Muscle layer of colon (tissue), 2 donors: ENCODE results near the gene TRIM65.
"Not testable (repeated sequence)": the region's sequence is repeated elsewhere in the genome, so short reads cannot be mapped to it uniquely, and the experiment has no call there.

Source experiments
- H3K27ac ChIP-seq: one replicate; pipeline ENCODE4 v1.7.0; 2013; ENCODE audit warnings: low read depth, mild to moderate bottlenecking, low read length, moderate library complexity
- H3K27me3 ChIP-seq, 2 donors: one replicate each; pipeline ENCODE4 v1.7.0; 2013; ENCODE audit warnings: low read length in 2 of 2, mild to moderate bottlenecking in 2 of 2; ENCODE audit not compliant: insufficient read depth in 2 of 2, control insufficient read depth in 1 of 2
- H3K36me3 ChIP-seq: one replicate; pipeline ENCODE4 v1.7.0; 2013; ENCODE audit warnings: mild to moderate bottlenecking, low read length; ENCODE audit not compliant: insufficient read depth
- H3K4me1 ChIP-seq: one replicate; pipeline ENCODE4 v1.7.0; 2013; ENCODE audit warnings: mild to moderate bottlenecking, low read length; ENCODE audit not compliant: insufficient read depth
- H3K4me3 ChIP-seq, 2 donors: one replicate each; pipeline ENCODE4 v1.7.0; 2013; ENCODE audit warnings: low read length in 2 of 2, low read depth in 1 of 2, mild to moderate bottlenecking in 1 of 2, moderate library complexity in 1 of 2
- H3K9ac ChIP-seq: one replicate; pipeline ENCODE4 v1.7.0; 2013; ENCODE audit warnings: low read length
- H3K9me3 ChIP-seq: one replicate; pipeline ENCODE4 v1.7.0; 2013; ENCODE audit warnings: mild to moderate bottlenecking, low read length
- donor health status: abdominal sarcoma.
- donor health status: Adenocarcinoma of cecum.

Gene TRIM65

DNA sequence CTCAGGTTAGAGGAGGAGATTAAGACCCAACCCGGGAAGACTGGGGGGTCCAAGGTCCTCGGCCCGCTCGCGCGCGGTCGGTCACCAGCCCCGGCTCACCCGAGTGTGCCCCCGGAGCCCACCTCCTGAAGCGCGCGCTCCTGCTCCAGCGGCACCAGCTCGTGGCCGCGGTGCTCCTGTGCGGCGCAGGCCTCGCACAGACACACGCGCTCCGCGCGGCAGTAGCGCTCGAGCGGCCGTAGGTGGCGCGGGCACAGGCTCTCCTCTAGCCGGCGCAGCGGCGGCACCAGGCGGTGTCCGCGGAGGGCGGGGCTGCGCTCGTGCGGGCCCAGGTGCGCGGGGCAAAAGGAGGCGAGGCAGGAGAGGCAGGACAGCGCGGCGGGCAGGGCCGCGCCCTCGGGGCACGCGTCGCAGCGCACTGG, 19.0 kb downstream of the TRIM65 start:
- peak overlapping the region; percentile 95 for H3K9ac ChIP-seq
- H3K9me3 ChIP-seq = no peaks in the 10 kb centered on the region
- peaks cover 45% of the 10 kb centered on the region for H3K4me1 ChIP-seq
- H3K36me3 ChIP-seq = peaks cover 24% of the 10 kb centered on the region
- no peaks in the 10 kb centered on the region for H3K27me3 ChIP-seq
- peak overlapping the region; percentile 88 for H3K27ac ChIP-seq
- peak overlapping the region; percentile 64 to 91 for H3K4me3 ChIP-seq

DNA sequence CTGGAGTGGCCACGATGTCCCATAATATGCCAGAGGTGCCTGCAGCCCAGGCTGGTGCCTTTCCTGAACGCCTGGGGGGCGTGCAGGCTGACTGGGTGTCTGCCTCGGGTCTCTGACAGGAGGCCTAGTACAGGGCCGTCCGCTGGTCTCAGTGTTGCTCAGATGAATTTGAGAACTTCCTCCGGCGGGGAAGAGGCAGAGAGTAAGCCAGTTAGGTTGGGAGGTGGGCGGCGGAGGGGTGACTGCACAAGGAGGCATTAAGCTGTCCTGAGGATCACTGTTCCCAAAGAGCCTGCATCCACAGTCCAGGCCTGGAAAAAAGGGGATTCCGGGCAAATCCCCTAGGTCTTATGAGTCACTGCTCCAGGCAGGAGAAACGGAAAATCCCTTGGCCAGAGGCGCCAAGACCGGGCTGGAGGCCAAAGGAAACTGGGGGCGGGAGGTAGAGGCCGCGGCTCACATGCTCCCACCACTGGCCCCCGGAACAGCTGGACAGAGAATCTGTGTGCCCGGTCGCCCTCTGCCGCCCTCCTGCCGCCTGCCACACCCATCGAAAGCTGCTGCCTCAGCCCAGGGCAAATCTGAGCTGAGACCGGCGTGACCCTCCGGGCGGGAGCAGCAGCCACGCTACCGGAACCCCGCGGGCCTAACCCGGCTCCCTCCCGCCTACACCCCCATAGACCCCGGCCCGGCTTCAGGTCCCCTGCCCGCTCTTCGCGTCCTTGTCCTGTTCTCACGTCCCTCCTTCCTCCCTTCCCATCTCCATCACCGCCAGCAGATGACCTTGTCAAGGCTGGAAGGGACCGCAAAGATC, 19.6 kb downstream of the TRIM65 start:
- Histone ChIP-seq H3K4me1 (peaks cover 52% of the 10 kb centered on the region), H3K27me3 (no peaks in the 10 kb centered on the region), H3K9me3 (no peaks in the 10 kb centered on the region), H3K36me3 (peaks cover 24% of the 10 kb centered on the region), H3K27ac (peak overlapping the region; percentile 88), H3K9ac (peak overlapping the region; percentile 95), H3K4me3 (peak overlapping the region; percentile 64 to 91)

DNA sequence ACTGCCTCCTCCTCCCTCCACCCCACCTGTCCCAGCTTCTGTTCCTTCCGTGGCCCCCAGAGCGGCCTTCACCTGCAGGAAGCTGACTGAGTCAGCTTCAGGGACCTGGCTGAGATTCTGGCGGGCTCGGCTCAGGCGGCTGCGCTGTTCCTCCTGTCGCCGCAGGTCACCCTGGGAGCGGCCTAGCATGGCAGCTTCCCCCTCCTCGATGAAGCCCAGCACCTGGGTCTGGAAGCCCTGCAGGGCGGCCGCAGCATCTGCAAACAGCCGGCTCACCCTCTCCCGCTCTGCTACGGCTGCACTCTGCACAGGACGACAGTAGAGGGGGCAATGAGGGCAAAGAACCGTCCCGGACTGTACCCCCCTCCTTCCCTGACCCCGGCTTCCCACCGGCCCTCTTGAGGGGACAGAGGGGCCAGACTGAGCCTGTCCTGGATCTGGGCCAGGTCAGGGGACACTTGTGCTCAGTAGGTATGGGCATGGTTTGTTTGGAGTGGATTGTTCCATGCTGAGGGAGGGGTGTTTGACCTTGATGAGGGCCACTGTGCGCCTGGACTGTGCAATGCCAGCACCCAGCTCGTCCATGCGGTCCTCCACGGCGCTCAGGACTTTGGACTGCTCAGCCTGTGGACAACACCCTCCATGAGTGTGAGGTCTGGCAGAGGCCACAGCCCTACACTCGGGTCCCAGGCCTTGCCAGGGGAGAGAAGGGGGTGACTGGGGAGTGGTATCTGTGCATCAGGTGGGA, 20.4 kb downstream of the TRIM65 start:
- Histone ChIP-seq H3K4me1 (peaks cover 52% of the 10 kb centered on the region), H3K4me3 (peak overlapping the region; percentile 64 to 91), H3K36me3 (peaks cover 24% of the 10 kb centered on the region), H3K9me3 (no peaks in the 10 kb centered on the region), H3K9ac (peak overlapping the region; percentile 95), H3K27me3 (no peaks in the 10 kb centered on the region), H3K27ac (peak overlapping the region; percentile 88)

DNA sequence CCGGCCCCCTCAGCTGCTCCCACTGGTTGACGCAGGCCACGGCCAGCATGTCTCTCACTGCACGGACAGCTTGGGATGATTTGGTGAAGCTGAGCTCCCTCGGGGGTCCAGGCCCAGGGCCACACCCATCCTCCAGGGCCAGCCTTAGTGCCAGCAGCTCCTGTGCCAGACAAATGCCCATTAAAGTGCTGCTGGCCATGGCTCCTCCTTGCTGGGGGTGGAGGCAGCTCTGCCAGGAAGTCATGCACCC, 20.9 kb downstream of the TRIM65 start:
- Histone ChIP-seq H3K9me3 (no peaks in the 10 kb centered on the region), H3K36me3 (peaks cover 24% of the 10 kb centered on the region), H3K27ac (peak overlapping the region; percentile 88), H3K27me3 (no peaks in the 10 kb centered on the region), H3K4me1 (peaks cover 53% of the 10 kb centered on the region), H3K4me3 (peak overlapping the region; percentile 21 to 91), H3K9ac (peak overlapping the region; percentile 25)

DNA sequence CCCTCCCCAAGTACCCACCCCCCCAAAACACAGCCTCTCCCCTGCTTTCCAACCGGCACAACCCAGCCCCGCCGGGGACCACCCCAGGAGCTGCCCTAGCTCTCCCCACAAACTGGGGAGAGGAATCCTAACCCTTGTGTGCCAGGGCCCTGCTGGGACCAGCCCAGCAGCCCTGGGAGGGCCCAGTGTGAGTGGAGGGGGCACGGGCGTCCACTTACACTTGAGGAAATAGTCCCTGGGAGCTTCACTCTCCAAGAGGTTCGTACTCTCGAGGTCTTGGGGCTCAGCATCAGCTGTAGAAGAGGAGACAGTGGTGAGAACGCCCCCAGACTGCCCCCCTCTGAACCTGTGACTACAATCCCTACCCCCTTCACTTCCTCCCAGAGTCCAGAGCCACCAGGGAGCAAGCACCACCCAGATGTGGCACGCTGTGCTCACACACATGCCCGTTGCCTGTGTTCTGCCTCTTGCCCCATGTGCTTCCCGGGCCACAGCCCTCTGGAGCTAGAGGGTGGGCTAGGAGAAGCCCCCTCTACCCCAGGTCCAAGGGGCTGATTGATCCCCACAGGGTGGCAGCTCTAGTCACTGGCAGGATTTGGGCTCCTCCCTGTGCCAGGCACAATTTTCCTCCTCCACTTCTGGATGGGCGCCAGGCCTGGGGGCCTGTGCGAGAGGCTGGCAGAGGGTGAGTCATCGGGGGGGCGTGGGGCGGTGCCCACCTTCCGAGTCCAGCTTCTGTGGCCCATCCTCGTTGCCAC, 21.4 kb downstream of the TRIM65 start:
- Histone ChIP-seq H3K27ac (peak overlapping the region; percentile 88), H3K9ac (peak overlapping the region; percentile 25), H3K27me3 (no peaks in the 10 kb centered on the region), H3K9me3 (no peaks in the 10 kb centered on the region), H3K4me3 (peak overlapping the region; percentile 21 to 91), H3K36me3 (peaks cover 24% of the 10 kb centered on the region), H3K4me1 (peaks cover 58% of the 10 kb centered on the region)

DNA sequence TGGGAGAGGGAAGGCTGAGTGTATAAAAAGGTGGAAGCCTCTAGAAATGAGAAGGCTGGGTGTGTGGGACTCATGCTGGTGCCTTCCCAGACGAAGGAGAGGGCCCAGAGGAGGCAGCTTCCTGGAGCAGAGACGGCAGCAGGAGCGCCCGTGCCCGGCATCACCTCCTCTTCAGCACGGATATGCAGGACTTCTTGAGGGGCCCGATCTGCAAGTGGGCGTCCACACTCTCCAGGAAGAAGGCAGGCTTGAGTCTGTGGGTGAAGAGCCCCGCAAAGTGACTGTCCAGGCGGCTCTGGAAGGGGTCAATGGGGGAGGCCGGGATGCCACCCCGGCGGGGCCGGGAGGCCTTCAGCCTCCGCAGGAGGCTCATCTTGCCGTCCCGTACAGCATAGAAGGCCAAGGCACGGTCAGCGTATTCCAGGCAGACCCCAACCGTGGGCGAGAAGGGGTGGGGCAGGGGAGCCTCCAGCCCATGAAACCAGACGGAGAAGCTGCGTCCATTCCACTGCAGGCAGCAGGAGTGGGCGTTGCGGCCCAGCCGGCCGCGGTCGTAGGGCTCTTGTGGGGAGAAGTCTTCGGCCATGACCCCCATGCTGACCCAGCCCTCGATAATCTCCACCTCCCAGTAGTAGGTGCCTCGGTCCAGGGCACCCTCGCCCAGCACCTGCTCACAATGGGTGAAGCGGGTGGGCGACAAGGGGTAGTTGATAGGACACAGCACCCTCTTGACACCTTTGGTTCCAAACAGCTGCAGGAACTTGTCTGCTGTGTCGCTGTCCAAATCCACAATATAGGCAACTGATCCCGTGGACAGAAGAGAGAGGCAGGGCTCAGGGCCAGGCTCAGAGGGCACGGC, 22.2 kb downstream of the TRIM65 start:
- Histone ChIP-seq H3K27ac (peak overlapping the region; percentile 88), H3K4me1 (peaks cover 66% of the 10 kb centered on the region), H3K27me3 (no peaks in the 10 kb centered on the region), H3K36me3 (peaks cover 24% of the 10 kb centered on the region), H3K9ac (peak overlapping the region; percentile 45), H3K4me3 (peak overlapping the region in 1 of 2 donors; percentile 91), H3K9me3 (no peaks in the 10 kb centered on the region)

DNA sequence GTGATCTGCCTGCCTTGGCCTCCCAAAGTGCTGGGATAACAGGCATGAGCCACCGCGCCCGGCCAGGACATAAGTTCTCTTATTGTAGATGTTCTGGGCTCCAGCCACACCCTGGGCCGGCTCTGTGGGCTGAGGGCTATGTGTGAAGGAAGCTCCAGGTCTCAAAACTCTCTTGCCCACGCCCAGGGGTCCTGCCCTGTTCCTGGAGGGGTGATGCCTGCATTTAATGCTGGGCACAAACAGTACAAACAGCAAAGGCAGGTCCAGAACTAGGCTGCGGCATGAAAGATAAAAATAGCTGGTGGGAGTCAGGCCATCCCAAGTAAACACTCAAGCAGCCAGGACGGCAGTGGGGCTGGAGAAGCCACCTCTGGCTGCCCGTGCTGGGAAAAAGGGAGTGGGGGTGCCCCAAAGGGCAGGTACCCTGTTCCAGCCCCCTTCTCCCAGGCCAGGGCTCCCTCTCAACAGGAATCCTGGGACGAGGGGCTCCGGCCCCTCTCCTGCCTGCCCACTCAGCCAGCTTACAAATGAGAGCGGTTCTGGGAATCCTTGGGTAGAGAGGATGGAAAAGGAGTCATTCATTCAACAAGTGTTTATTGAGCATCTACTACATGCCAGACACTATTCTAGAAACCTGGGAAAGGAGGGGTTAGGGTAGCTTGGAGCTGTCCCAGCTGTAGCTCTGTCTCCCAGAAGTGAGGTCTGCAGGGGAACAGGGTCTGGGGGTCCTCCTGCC, 23.0 kb downstream of the TRIM65 start:
- Histone ChIP-seq H3K4me3 (no peak overlapping the region), H3K27ac (peak overlapping the region; percentile 88), H3K9ac (peak overlapping the region; percentile 45), H3K36me3 (peaks cover 24% of the 10 kb centered on the region), H3K9me3 (no peaks in the 10 kb centered on the region), H3K27me3 (no peaks in the 10 kb centered on the region), H3K4me1 (peaks cover 71% of the 10 kb centered on the region)

DNA sequence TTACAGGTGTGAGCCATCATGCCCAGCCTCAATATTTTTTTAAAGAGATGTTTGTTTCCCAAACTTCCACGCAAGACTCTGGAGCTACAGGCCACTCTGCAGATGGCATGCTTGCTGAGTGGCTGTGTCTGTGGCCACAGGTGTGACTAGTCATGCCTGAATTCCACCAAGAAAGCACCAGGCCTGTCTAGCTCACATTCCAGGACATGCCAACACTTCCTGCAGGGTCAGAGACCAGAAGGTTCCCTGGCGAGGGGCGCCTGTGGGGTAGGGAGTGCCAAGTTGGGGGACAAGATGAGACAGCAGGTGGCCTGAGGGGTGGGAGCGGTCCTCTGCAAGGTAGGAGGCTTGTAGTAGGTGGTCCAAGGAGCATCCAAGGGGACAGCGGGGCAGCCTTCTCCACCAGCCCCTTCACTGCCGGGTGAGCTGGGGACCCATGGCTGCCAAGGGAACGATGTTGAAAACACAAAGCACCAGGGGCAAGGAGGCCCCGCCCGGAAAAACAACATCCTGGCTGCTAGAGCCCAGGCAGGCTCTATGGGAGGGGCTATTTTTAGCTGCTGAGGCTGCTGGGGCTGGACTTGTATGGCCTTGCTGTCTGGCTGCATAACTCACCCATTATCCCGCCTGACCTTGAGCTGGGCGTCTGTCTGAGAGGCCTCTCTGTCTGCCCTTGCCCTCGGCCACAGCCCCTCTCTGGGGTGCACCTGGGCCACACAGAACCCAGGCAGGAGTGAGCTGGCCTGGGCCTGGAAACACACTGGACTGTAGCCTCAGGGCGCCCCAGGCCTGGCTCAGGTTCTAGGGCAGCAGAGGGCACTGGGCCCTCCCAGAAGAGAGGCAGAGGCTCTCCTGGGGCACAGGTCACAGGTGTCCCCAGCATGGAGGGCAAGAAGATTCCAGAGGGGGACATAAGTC, 24.1 kb downstream of the TRIM65 start:
- Histone ChIP-seq H3K9ac (peak overlapping the region; percentile 45), H3K27ac (peak overlapping the region; percentile 88), H3K27me3 (no peaks in the 10 kb centered on the region), H3K9me3 (no peaks in the 10 kb centered on the region), H3K4me1 (peaks cover 70% of the 10 kb centered on the region), H3K4me3 (peak overlapping the region in 1 of 2 donors; percentile 15), H3K36me3 (peaks cover 24% of the 10 kb centered on the region)

DNA sequence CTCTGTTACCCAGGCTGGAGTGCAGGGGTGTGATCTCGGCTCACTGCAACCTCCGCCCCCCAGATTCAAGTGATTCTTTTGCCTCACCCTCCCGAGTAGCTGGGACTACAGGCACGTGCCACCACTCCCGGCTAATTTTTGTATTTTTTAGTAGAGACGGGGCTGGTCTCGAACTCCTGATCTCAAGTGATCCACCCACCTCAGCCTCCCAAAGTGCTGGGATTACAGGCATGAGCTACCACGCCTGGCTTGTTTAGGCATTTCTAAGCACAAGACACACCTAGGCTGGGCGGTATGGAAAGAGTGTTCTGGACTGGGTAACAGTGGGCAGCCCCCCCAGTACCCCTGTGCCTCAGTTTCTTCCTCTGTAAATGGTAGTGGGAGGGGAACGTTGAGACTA, 26.5 kb downstream of the TRIM65 start:
- peaks cover 17% of the 10 kb centered on the region for H3K36me3 ChIP-seq
- H3K9me3 ChIP-seq, H3K27me3 ChIP-seq, H3K4me3 ChIP-seq: not testable (repeated sequence)
- H3K9ac ChIP-seq = peak overlapping the region; percentile 29
- peaks cover 53% of the 10 kb centered on the region for H3K4me1 ChIP-seq
- peak overlapping the region; percentile 78 for H3K27ac ChIP-seq
